Limb (tissue), 2 donors: ENCODE results near the gene FOXN4.

Experiments used
- DNase-seq, 2 donors: peaks; one replicate each; pipeline ENCODE4 v3.0.0-alpha.2; 2016; ENCODE audit errors: extremely low spot score in 2 of 2

The FOXN4 gene

GRCh38 chr12:109281452-109281851, 27.6 kb downstream of the FOXN4 start:
- no peak for DNase-seq

DNA sequence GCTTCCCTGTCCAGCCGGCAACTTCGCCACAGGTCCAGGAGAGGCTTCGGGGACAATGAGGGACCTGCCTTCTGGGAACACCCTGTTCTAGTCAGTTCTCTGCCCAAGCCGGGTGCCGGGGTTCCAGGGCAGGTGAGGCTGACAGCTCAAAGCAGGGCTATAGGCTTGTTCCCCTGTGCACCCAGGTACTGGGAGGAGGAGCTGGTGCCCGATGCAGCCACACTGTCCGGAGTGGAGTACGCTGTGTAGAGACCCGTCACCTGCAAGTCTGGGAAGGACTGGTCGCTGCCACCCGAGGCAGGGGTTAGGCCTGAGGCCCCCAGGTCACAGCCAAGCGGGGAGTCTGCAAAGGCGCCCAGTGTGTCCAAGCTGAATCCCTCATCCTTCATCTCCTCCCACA, 29.6 kb downstream of the FOXN4 start:
- DNase-seq, result no peak

GRCh38 chr12:109278912-109279311, 30.2 kb downstream of the FOXN4 start:
- DNase-seq, result no peak

DNA sequence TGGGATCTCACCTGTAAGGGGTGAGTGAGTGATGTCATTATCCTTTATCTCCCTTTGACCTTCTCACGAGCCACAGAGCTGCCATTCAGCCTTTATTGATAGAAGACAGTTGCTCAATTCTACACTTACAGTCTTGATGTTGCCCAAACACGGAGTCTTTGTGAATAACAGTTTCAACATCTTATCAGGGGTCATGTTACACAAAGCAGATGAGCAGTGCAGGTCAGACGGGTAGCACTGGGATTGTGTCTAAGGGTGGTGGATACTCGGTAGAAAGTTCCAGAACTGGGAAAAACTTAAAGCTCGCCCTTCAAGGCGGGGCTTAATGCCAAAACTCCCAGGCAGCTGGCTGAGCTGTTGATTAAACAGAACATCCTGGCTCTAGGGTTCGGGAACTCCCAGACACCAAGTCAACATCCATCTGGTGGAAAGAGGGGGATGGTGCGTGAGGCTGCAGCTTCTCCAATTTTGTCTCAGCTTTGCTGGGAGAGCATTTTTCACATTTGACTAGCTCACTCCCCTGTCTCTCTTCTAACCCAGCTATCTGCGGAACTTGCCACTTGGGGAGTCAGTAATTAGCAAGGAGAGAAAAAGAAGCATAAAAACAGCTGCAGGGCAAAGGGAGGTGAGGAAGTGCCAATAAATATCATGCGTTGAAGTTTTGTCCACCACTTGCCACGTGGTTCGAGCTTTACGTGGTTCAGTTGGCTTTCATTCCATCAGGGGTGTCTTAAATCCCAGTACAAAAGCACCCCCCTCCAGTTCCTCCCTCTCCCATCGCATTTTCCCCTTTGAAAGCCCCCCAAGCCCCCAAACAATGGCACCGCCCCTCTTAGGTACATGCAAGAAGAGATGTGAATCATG, 31.0 kb downstream of the FOXN4 start:
- DNase-seq, result peak in 1 of 2 donors; percentile 59

DNA sequence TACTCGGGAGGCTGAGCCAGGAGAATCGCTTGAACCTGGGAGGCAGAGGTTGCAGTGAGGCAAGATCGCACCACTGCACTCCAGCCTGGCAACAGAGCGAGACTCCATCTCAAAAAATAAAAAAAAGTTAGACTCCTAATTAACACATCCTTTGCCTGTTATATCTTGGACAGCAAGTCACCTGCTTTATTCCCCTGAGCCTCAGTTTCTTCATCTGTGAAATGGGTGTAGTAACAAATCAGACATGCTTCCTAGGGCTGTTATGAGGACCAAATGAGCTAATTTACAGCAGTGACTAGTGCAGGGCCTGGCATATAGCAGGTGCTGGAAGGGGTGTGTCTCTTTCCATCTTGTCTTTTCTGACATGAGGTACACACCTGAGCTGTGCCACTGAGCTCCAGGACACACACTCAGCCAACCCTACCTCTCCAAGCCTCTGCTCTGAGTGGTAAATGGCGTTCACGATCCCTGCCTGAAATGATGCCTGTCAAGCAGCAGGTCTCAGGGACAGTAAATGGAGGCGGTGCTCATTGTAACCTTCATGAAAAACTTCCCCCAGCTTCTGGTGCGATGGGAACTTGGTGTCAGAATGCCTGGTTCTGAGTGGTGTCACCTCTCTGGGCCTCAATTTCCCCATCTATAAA, 31.7 kb downstream of the FOXN4 start:
- DNase-seq, result no peak

DNA sequence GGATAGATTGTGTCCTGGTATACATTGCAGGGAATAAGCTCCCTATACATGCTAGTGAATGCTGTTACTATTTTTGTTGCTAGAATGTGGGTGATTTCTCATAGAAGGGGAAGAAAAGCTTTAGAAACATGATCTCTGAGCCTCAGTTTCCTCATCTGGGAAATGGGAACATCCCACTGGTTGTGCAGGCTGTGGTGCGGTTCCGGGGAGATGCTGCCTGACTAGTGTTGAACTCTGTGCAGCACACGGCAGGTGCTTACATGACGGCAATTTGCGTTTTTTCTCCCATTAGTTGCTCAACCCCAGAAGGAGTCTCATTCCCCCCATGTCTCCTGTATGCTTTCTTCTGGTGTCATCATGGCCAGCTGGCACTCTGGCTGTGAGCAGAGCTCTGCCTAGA, 32.9 kb downstream of the FOXN4 start:
- DNase-seq, result no peak

GRCh38 chr12:109275173-109275572, 33.9 kb downstream of the FOXN4 start:
- DNase-seq, result no peak

- DNase-seq, result no peak
Measured at GRCh38 chr12:109274381-109274780, 34.7 kb downstream of the FOXN4 start.

DNA sequence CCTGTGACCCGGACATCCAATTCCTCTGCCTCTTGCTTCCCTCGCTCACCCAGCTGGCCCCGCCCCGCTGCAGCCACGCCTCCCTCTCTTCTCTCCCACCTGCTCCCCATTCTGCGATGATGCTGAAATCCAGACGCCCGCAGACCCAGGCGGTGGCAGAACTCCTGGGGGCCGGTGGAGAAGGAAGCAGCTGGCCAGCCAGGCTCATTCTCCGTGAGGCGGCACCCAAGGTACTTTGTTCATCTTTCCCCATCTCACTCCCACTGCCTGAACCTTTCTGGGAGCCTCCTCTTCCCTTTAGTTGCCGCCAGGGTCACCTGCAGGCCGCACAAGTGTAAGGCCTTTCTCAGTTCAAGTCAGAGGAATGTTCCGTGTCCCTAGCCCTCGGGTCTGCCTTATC, 35.7 kb downstream of the FOXN4 start:
- no peak for DNase-seq

GRCh38 chr12:109271418-109271817, 37.7 kb downstream of the FOXN4 start:
- DNase-seq, result no peak

- no peak for DNase-seq
Measured at GRCh38 chr12:109270494-109270893, 38.6 kb downstream of the FOXN4 start.

DNA sequence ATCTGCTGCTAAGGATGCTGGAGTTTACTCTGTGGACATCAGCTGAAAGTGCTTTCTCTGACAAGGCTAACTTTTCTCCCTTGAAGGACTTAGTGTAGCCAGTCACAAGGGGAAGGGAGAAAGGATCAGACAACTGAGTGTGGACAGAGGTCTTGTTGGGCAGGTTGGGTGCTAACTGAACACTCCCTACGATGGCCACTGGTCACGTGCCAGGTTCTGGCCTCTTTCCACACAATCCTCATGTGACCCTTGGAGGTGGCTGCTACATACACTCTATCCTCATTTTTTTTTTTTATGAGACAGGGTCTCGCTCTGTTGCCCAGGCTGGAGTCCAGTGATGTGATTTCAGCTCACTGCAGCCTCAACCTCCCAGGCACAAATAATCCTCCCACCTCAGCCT, 39.7 kb downstream of the FOXN4 start:
- DNase-seq, result no peak

DNA sequence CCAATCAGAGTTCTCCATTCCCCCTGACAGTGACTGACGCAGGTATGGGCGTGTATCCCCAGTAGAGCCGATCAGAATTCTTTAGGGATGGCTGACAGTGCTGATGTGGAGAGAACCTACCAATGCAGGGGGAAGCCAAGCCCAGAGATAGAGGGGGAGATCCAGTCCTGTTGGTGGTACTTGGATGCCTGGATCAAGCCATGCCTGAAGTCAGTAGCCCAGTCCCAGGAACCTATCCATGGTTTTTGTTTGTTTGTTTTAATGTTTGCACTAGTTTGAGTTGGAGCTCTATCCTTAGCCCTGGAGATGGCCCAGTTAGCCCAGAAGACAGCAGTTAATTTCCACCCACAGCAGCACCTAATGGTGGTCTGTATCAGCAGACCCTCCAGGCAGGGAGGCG, 40.2 kb downstream of the FOXN4 start:
- DNase-seq, result no peak

DNA sequence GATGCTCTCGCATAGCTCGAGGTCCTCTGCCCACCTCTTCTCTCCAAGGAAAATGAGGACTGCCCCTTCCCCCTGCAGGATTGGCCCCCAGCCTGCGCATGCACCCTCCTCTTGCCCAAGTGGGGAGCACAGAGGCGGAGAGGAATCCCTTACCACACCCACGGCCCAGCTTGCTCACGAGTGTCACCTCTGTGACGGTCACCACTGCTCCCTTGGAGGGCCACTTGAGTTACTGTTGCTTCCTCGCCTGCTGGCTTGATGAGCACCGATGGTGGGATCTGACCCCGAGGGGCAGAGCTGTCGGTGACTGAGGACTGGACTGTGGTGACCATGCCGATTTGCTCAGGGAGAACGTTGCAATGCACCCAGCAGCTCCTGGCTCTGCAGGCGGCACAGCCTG, 41.7 kb downstream of the FOXN4 start:
- no peak for DNase-seq

GRCh38 chr12:109266106-109266879, 42.8 kb downstream of the FOXN4 start:
- no peak for DNase-seq

DNA sequence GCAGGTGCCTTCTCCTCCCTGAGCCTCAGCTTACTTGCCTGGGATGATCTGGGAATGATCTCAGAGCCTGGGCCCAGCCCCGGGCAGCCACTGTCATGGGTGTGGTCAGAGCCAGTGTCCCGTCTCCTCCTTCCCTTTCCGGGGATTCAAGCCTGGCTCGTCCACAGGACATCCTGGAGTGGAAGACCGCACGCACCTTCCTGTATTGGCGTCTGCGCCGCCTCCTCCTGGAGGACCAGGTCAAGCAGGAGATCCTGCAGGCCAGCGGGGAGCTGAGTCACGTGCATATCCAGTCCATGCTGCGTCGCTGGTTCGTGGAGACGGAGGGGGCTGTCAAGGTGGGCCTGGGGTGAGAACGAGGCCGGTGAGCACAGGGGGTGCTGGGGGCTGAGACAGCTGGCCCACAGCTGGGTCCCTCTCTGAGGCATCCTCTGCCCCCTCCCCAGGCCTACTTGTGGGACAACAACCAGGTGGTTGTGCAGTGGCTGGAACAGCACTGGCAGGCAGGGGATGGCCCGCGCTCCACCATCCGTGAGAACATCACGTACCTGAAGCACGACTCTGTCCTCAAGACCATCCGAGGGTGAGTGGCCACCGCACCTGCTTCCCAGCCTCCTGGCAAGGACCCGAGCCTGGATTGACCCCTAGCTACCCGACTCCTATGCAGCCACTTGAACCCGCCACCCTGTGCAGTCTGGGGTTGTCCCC, 44.0 kb downstream of the FOXN4 start:
- DNase-seq, result no peak

GRCh38 chr12:109264095-109264942, 44.8 kb downstream of the FOXN4 start:
- peak; percentile 65 to 79 for DNase-seq

DNA sequence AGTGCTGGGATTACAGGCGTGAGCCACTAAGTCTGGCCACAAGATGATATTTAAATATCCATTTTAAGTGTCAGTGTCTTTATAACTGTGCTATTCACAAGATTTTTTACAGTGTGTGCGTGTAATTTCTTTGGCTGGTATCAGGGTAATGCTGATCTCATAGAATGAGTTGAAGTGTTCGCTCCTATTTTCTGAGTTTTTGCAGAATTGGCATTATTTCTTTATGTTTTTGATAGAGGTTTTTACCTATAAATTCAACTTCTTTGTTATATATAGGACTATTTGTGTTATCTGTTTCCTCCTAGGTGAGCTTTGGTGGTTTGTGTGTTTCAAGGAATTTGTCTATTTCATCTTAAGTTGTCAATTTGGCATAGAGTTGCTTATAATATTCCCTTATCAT, 45.6 kb downstream of the FOXN4 start:
- DNase-seq, result no peak

DNA sequence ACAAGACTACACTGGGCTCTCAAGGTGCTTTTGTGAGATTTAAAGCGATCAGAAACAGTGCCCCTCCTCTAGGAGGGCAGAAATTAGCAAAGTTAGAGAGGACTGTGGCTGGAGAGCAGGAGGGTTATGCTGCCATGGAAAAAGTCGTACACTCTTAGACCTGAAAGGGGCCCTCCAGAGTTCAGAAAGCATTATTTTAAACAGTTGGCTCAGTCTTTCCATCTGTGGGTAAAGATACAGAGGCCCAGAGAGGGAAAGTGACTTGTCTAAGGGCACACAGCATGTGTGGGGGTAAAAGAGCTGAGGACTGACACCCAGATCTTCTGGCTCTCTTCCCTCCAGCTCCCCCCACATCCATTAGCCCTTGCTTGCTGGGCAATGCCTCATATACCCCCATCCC, 47.1 kb downstream of the FOXN4 start:
- no peak for DNase-seq

DNA sequence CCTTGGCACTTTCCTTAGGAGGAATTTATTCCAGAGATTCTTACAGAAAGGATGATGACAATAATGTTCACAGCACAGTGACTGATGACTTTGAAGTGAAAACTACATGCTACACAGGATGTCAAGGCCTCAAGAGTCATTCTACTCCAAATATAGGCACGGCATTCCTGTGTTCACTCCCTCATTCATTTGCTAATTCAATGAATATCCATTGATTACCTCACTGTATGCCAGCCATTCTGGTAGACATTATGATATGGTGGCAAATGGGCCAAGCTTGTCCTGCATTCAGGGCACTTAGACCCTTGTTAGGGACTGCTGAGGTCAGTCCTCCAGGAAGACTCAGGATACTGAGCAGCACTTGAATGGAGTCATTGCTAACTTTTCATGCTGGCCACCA, 48.0 kb downstream of the FOXN4 start:
- no peak for DNase-seq

DNA sequence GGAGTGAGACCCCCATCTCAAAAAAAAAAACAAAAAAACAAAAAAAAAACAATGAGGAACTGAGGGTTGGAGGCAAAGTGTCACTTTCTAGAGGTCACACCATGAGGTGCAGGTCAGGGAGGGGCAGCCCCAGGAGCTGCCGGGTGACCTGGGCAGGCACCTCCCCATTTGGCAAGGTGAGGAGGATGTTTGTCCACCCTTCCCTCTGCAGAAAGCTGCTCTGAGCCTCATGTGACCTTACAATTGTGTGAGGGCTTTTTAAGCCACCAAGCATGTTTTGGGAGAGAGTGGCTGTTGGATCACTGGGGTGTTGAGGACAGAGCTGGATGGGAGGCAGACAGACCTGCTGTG, 49.6 kb downstream of the FOXN4 start:
- no peak for DNase-seq
